NCI-H524 treated with DMSO at 0.1 percent for 48 hours (cell line): ENCODE results near the gene PSD4.

Source experiments
- DNase-seq: peaks from one replicate; lab custom pipeline; 2025; lab: John Stamatoyannopoulos, UW

PSD4 gene

GRCh38 chr2:113173542-113174375, at the start of gene PSD4:
TSS of gene PSD4 (plus strand) at chr2:113173971. CDS start at chr2:113182457, 8,486 bp downstream.
- DNase-seq: no peak

- no peak for DNase-seq
These were observed 49.4 kb upstream of the PSD4 start for GRCh38 chr2:113124181-113124961.

GRCh38 chr2:113124984-113125855, 48.6 kb upstream of the PSD4 start:
- DNase-seq: no peak

GRCh38 chr2:113126845-113127645, 46.7 kb upstream of the PSD4 start, which contains the start of gene IL1RN:
TSS of gene IL1RN (plus strand) at chr2:113127598. CDS start at chr2:113127625, 27 bp downstream.
- DNase-seq: no peak

- no peak for DNase-seq
These were observed 45.9 kb upstream of the PSD4 start for GRCh38 chr2:113127646-113128570.

DNA sequence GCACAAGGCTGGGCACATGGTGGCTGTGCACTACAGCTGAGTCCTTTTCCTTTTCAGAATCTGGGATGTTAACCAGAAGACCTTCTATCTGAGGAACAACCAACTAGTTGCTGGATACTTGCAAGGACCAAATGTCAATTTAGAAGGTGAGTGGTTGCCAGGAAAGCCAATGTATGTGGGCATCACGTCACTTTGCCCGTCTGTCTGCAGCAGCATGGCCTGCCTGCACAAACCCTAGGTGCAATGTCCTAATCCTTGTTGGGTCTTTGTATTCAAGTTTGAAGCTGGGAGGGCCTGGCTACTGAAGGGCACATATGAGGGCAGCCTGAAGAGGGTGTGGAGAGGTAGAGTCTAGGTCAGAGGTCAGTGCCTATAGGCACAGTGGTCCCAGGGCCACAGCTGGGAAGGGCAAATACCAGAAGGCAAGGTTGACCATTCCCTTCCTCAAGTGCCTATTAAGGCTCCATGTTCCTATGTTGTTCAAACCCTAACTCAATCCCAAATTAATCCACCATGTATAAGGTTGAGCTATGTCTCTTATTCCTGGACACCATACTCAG, 44.2 kb upstream of the PSD4 start:
- DNase-seq: no peak

DNA sequence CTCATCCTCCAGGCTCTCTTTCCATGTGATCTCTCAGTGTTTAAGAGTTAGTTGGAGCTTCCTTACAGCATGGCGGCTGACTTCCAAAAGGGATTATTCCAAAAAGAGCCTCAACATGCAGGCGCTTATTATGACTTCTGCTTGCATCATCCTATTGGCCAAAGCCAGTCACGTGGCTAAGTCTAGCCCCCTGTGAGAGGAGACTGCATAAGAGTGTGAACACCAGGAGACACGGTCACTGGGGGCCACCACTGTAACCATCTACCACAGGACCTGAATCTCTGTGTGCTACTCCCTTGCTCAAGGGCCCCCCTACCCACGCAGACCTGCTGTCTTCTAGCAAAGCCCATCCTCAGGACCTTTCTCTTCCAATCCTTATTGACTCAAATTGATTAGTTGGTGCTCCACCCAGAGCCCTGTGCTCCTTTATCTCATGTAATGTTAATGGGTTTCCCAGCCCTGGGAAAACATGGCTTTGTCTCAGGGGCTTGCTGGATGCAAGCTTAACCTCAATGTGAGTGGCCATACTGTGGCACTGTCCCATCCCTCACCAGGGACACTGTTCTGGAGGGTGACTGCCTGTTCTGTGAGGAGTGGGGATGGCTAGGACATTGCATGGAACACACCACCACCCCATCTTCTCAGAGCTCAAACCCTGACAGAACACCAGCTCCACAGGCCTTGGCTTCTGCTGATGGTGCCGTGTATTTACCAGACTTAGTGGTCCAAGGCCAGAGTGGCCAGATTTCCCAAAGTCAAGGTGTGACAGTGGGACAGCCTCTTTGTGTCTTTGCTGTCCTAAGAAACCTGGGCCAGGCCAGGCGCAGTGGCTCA, 42.2 kb upstream of the PSD4 start:
- no peak for DNase-seq

DNA sequence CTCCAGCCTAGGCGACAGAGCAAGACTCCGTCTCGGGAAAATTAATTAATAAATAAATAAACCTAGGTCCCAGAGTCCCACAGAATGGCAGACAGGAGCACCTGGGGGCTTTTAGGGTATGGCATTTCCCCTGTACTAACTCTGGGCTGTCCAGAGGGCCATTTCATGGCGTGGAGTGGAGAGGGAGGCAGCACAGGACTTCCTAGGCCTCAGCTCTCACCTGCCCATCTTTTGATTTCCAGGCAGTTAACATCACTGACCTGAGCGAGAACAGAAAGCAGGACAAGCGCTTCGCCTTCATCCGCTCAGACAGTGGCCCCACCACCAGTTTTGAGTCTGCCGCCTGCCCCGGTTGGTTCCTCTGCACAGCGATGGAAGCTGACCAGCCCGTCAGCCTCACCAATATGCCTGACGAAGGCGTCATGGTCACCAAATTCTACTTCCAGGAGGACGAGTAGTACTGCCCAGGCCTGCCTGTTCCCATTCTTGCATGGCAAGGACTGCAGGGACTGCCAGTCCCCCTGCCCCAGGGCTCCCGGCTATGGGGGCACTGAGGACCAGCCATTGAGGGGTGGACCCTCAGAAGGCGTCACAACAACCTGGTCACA, 41.3 kb upstream of the PSD4 start:
- DNase-seq: no peak

DNA sequence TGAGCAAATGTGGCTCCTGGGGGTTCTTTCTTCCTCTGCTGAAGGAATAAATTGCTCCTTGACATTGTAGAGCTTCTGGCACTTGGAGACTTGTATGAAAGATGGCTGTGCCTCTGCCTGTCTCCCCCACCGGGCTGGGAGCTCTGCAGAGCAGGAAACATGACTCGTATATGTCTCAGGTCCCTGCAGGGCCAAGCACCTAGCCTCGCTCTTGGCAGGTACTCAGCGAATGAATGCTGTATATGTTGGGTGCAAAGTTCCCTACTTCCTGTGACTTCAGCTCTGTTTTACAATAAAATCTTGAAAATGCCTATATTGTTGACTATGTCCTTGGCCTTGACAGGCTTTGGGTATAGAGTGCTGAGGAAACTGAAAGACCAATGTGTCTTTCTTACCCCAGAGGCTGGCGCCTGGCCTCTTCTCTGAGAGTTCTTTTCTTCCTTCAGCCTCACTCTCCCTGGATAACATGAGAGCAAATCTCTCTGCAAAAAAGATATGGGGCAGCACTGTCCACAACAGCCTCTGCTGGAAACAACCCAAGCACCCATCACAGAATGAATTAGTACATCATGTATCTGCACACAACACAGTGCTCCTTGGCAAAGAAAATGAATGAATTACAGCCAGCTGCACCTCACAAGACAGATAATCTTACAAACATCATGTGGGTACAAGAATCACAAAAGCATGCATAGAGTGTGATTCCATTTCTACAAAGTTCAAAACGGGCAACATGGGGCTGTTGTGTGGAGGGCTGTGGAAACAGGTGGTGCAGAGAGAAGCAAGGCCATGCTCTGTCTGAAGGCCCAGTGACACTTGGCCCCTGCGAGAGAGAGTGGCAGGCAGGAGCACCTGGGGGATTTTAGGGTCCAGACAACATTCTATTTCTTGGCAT, 39.8 kb upstream of the PSD4 start:
- no peak for DNase-seq

DNA sequence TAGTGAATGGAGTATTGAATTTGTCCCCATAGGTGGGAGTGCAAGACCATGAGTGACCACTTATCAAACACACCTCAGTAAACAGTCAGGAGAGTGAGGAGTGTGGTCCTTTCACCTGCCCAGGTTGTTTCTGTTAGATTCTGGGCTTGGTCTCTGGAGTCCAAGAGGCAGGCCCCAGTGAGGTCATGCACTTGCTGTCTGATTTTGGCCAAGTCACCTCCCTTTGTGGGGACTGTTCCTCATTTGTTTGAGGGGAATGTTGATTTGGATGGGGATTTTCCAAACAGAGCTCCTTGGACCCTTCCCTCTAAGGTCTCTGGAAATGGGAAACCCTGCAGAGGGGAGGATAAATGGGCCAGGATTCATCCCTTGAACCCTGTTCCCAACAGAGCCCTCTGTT, 39.1 kb upstream of the PSD4 start:
- DNase-seq: no peak

- no peak for DNase-seq
These were observed 38.5 kb upstream of the PSD4 start for GRCh38 chr2:113135317-113135716.

GRCh38 chr2:113136828-113137775, 36.7 kb upstream of the PSD4 start:
- DNase-seq: no peak

GRCh38 chr2:113137827-113138226, 35.9 kb upstream of the PSD4 start:
- DNase-seq: no peak

DNA sequence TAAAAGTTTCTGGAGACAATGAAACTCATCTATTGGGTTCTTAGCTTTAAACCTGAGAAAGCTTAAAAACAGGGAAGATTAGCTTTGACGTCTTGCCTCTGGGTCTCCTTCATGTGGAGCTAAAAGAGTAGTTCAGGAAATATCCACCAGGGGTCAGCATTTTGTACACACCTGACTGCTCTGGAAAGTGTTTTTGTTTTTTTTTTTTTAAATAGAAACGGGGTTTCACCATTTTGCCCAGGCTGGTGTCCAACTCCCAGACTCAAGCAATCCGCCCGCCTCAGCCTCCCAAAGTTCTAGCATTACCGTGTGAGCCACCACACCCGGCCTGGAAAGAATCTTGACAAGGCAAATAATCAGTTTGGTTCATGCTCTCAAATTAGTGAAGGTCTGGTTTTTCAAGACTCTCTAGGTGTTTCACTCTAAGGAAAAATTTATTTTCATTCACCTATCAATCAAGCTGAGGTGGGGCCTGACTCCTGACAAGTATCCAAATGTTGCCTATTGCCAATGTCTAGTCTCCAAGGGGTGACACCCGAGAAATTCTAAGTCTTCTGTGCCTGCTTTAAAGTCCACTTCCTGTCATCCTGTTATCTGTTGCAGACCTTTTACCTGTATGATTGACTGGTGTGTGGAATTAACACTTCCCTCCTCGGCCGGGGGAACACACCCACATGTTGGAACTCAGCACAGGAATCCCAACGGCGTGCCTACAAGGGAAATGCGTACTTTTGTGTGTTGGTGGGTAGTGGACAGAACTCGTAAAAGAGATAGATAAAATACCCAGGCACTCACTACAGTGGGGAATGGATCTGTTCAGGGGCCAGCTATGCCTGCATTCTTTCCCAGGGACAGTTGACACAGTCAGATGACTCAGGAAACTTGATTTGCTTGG, 35.1 kb upstream of the PSD4 start:
- no peak for DNase-seq

- no peak for DNase-seq
These were observed 32.3 kb upstream of the PSD4 start for GRCh38 chr2:113141451-113141850.
